ENCODE measurements around the gene IFIT3.

The IFIT3 gene

GRCh38 chr10:89278034-89278535 is 49.7 kb upstream of the IFIT3 start:
- Histone ChIP-seq H3K36me3 (ENCODE audit: control insufficient read depth in 2 of 2, insufficient read depth in 1 of 2, low read length in 2 of 2) (no peaks in the 10 kb centered on the region), H3K9me3 (ENCODE audit: control insufficient read depth, insufficient read depth, low read depth, low read length) (no peaks in the 10 kb centered on the region), H3K4me1 (ENCODE audit: control insufficient read depth, insufficient read depth, low read length) (peaks cover 4% of the 10 kb centered on the region), H3K27ac (ENCODE audit: extremely low read depth, low read depth, low read length) (no peak overlapping the region), H3K4me3 (ENCODE audit: low read depth, low read length) (no peak overlapping the region)
- CTCF ChIA-PET, result no interaction called here
- POLR2A ChIA-PET, result no interaction called here
- TF ChIP-seq ZNF398 (tag by site-specific recombination; IDR thresholded peaks at IDR 0.05) (no peak), KLF10 (tag by site-specific recombination; IDR thresholded peaks at IDR 0.05) (no peak), ZNF514 (tag by site-specific recombination; IDR thresholded peaks at IDR 0.05) (no peak), ZSCAN30 (tag by site-specific recombination; IDR thresholded peaks at IDR 0.05) (no peak), ZFHX2 (tag by site-specific recombination; conservative IDR thresholded peaks at IDR 0.05) (no peak), PRDM10 (tag by site-specific recombination; IDR thresholded peaks at IDR 0.05) (peak; percentile 65), KLF9 (tag by site-specific recombination; IDR thresholded peaks at IDR 0.05; ENCODE audit: low read depth) (no peak), PRDM1 (tag by site-specific recombination; IDR thresholded peaks at IDR 0.05) (peak; percentile 56; the same call in 1 of the 2 replicates), ZNF366 (tag by site-specific recombination; conservative IDR thresholded peaks at IDR 0.05) (peak; percentile 29; the same call in 1 of the 2 replicates), ZBTB44 (tag by site-specific recombination; IDR thresholded peaks at IDR 0.05) (no peak), ZBTB7A (tag by site-specific recombination; IDR thresholded peaks at IDR 0.05; ENCODE audit: low read depth) (no peak), ZNF629 (tag by site-specific recombination; IDR thresholded peaks at IDR 0.05) (0 out of 2 replicates have a peak, but pooled peaks have one; percentile 19), ZNF335 (tag by site-specific recombination; conservative IDR thresholded peaks at IDR 0.05) (no peak), RBAK (tag by site-specific recombination; IDR thresholded peaks at IDR 0.05) (no peak), ZFP69B (tag by site-specific recombination; IDR thresholded peaks at IDR 0.05) (0 out of 2 replicates have a peak, but pooled peaks have one; percentile 29), SALL2 (tag by site-specific recombination; IDR thresholded peaks at IDR 0.05; ENCODE audit: borderline replicate concordance) (no peak), ZNF114 (tag by site-specific recombination; IDR thresholded peaks at IDR 0.05) (no peak), BCL11A (tag by site-specific recombination; IDR thresholded peaks at IDR 0.05; ENCODE audit: low read depth) (no peak), ZFP41 (tag by site-specific recombination; IDR thresholded peaks at IDR 0.05; ENCODE audit: borderline replicate concordance) (no peak), ZNF362 (tag by site-specific recombination; IDR thresholded peaks at IDR 0.05) (peak; percentile 95), ZNF692 (tag by site-specific recombination; IDR thresholded peaks at IDR 0.05) (0 out of 2 replicates have a peak, but pooled peaks have one; percentile 52), ZNF157 (tag by site-specific recombination; IDR thresholded peaks at IDR 0.05) (no peak)
